Activated CD8-positive, alpha-beta memory T cell treated with anti-CD3 and anti-CD28 coated beads for 48 hours (primary cell): Measurements from ENCODE around the gene PARD3.
"Not testable (repeated sequence)": the region's sequence is repeated elsewhere in the genome, so short reads cannot be mapped to it uniquely, and the experiment has no call there.

Experiments
- DNase-seq, 3 experiments: peaks; one replicate each; pipeline ENCODE4 v3.0.0-alpha.2; 2020; ENCODE audit warnings: low read depth in 2 of 3, low spot score in 2 of 3

Gene PARD3

GRCh38 chr10:34433241-34434076 lies 381.6 kb downstream of the PARD3 start:
- DNase-seq, result no peak

- no peak for DNase-seq
Observed at GRCh38 chr10:34432589-34432988, 382.5 kb downstream of the PARD3 start.

DNA sequence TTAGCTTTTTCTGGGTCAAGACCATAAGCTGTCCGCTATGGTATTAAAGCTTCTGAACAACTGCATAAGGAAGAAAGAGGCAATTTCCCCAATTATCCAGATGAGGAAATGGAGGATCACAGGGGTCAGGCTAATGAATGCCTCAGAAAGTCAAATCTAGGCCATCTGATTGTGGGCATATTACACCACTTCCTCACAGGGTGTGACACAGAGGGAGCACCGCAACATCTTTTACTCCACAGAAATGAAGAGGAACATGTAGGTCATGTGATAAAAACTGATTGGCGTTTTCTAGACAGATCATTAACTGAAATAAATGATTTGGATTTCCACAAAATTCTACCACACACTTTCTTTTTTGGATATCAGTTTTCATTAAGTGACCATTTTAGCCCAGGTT lies 384.4 kb downstream of the PARD3 start:
- no peak for DNase-seq

DNA sequence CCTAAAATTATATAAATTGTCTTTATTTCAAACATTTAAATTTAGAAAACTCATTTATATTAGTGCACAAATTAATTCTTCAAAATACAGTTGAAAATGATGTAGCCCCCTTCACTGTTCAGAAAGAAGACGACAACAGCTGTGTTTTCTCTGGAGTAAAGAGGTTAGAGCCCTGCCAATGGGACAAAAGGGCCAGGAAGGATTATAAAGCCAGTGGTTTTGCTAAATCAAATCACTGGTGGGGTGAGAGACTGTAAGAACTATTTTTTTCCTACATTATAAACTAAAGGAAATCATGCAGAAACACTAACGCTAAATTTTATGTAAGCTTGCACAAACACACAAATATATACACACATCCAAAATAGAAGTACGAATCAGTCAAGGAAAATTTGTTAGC lies 386.6 kb downstream of the PARD3 start:
- no peak for DNase-seq

GRCh38 chr10:34427911-34428216 lies 387.2 kb downstream of the PARD3 start:
- no peak for DNase-seq

- DNase-seq, result not testable (repeated sequence)
Observed at GRCh38 chr10:34427158-34427910, 387.8 kb downstream of the PARD3 start.

GRCh38 chr10:34426538-34427157 lies 388.4 kb downstream of the PARD3 start:
- DNase-seq, result not testable (repeated sequence)

- DNase-seq, result no peak
Observed at GRCh38 chr10:34426041-34426440, 389.1 kb downstream of the PARD3 start.

DNA sequence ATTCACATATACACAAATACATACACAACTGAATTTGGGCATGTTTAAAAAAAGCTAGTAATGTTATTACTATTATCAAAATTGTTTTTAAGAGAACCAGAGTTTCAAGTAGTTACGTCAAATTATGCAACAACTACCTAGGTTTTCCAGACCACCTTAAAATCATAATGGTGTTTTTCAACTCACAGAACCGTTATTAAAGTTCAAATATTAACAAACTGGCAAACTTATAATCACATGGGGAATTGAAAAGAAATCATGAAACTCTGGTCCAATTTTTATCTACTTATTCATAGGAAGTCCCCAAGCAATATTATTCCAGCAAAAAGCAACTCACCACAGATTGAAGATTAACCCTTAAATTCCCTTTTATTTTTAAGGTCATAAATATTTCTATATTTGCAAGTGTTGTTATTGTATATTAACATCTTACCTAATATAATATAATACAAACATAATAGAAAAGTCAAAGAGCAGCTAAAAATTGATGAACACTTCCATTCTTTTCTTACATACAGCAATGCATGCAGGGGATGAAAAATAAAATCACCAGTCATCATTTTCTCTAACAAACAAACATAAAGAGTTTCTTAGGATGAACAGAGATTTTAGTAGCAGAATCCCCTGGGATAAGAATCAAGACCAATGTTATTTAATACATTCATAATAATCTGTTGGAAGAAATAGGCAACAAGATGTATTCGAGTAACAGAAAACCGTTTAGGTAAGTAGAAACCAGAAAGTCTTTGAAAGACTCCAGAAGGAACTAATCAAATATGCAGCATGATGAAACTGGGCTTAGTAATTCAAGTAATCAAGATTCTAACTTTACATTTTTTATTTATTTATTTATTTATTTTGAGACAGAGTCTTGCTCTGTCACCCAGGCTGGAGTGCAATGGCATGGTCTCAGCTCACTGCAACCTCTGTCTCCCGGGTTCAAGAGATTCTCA lies 391.1 kb downstream of the PARD3 start:
- DNase-seq, result no peak

GRCh38 chr10:34420795-34421194 lies 394.3 kb downstream of the PARD3 start:
- no peak for DNase-seq

- DNase-seq, result no peak
Observed at GRCh38 chr10:34420273-34420672, 394.8 kb downstream of the PARD3 start.

GRCh38 chr10:34415039-34415438 lies 400.1 kb downstream of the PARD3 start:
- no peak for DNase-seq

DNA sequence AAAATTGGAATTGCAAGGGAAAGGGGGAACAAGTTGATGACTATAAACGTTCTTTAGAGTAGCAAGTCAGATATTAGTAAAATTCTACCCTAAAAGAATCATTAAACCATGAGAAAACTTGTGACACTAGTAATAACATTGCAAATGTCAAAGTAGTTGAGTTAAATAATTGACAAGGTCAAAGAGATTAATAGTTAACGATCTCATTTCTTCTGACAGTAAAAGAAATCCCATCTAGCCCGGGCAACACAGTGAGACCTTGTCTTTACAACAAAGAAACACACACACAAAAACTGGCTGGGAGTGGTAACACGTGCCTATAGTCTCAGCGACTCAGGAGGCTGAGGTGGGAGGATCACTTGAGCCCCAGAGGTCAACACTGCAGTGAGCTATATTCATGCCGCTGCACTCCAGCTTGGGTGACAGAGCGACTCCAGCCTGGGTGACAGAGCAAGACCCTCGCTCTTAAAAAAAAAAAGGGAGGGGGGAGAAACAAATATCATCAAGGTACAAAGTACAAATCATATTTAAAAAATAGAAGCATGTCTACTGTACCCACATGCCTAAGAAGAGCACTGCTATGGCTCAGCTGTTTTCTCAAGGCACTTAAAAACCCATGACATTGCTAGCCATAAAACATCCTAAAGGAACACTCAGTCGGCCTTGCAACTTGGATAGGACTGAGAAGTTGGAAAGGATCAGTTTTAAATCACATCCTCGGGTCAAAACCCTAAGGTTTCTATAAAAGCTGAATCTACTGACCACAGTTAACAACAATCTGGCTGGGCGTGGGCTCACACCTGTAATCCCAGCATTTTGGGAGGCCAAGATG lies 401.1 kb downstream of the PARD3 start:
- DNase-seq, result no peak

GRCh38 chr10:34413214-34413613 lies 401.9 kb downstream of the PARD3 start:
- no peak for DNase-seq

DNA sequence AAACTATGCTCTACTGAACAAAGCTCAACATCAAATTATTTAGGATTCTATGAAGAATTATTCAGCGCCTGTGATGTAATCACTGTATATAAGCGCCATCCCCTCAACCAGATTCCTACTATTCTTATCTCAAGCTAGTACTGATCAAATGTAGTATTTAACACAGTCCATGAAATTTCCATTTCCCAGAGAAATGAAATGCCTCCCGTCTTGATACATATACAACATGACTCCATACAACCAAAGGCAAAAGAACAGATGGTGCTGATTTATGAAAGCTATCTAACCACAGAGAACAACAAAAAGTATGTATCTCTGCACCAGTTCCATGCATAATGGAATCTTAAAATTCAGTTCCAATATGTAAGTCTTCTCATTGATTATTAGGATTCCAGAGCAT lies 406.1 kb downstream of the PARD3 start:
- no peak for DNase-seq

DNA sequence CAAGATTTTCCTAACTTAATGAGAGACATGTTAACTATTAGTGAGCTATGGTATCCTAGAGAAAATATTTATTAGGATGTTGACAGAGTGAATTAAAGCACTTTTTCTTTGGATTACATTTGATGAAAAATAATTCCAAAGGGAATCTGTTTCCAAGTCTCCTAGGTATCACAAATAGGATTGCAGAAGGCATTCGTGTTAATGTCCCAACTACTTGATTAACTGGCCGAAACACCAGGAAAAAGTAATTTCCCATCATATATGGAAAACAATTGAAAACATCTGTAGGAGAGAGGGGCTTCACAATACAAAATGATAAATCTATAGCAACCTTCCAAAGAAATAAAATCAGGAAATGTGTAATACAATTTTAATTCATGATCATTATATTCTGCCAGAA lies 406.7 kb downstream of the PARD3 start:
- no peak for DNase-seq

- DNase-seq, result no peak
Observed at GRCh38 chr10:34407324-34407805, 407.7 kb downstream of the PARD3 start.

DNA sequence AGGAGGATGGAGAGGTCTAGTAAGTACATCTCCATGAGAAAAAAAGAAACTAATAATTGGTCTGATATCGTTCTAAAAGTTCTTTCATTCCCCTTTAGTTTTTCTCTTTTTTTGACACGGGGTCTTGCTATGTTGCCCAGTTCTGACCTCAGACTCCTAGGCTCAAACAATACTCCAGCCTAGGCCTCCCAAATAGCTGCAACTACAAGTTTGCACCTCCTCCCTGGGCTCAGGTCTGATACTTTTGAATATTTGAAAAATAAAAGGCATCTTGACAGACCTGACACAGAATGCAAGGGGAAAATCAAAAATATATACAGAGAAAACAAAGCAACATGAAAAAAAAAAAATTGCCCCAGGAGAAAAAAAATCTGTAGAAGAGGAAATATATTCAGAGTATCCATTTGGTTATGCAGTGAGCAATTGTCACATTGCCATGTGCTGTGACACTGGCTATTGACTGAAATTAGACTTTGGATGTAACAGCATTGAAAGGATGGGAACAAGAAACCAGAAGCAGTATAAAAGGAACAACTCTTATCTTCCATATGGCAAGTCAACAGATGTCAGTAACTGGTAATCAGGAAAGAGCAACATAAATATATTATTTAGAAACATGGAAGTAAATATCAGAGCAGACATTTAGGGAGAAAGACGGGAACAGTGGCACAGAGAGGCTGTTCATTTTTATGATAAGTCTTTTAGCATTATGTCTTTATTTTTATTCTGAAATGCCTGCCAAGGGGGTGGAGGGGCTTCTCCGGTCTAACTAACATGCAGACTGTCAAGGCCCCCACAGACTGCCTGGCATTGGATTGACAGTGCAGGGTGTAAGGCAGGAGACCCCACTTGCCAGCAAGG lies 408.4 kb downstream of the PARD3 start:
- no peak for DNase-seq
